ENCODE data around the gene RAB31. TPM values are rescaled to one million over a fixed set of nuclear protein-coding genes. Genes with fewer than 3 reads are reported as not detected.

Gene RAB31
- total RNA-seq, 1 experiment from 2014 or later: 118 TPM

GRCh38 chr18:9854801-9855676, 146.9 kb downstream of the RAB31 start:
- intact Hi-C loops (cut with micrococcal nuclease; ENCODE audit: unreplicated experiment) (no loop called here), in situ Hi-C loops (cut with HindIII; ENCODE audit: low pct_unique_long_range_greater_than_20kb, low sequenced_read_pairs) (no loop called here)
- Histone ChIP-seq H3K9me3 (ENCODE audit: control insufficient read depth, insufficient read depth, low read depth, low read length) (0 out of 2 replicates have a peak, but pooled peaks cover 3% of the 10 kb centered on the region), H3K4me3 (ENCODE audit: low read depth in 2 of 2, low read length in 2 of 2) (no peak overlapping the region), H3K4me1 (ENCODE audit: control insufficient read depth, insufficient read depth, low read length) (peaks cover 14% of the 10 kb centered on the region), H3K36me3 (ENCODE audit: control insufficient read depth, insufficient read depth, low read length) (no peaks in the 10 kb centered on the region; the same call in 1 of the 2 replicates), H3K27me3 (ENCODE audit: control insufficient read depth, insufficient read depth, low read length) (no peaks in the 10 kb centered on the region), H3K27ac (ENCODE audit: low read length) (peak overlapping the region; percentile 50)
- DNase-seq (ENCODE audit: low read depth, low spot score) (no peak), ATAC-seq (peak; percentile 46; the same call in 1 of the 2 replicates)
- POLR2A ChIA-PET: no interaction called here
- CTCF ChIA-PET: no interaction called here
- BruUV-seq (replicated peaks): no TSS peak
- TF ChIP-seq POLR2AphosphoS5 (IDR thresholded peaks at IDR 0.05; ENCODE audit: low read depth, low read length) (no peak), REST (IDR thresholded peaks at IDR 0.05; ENCODE audit: insufficient read depth in 1 of 2, low read depth in 2 of 2, low read length in 1 of 2) (no peak), TCF7L2 (IDR thresholded peaks at IDR 0.05; ENCODE audit: low read depth, low read length) (no peak), SIN3A (IDR thresholded peaks at IDR 0.05; ENCODE audit: borderline replicate concordance, insufficient read depth, low read depth, low read length) (no peak)
- TF ChIP-seq, protein P1, sequence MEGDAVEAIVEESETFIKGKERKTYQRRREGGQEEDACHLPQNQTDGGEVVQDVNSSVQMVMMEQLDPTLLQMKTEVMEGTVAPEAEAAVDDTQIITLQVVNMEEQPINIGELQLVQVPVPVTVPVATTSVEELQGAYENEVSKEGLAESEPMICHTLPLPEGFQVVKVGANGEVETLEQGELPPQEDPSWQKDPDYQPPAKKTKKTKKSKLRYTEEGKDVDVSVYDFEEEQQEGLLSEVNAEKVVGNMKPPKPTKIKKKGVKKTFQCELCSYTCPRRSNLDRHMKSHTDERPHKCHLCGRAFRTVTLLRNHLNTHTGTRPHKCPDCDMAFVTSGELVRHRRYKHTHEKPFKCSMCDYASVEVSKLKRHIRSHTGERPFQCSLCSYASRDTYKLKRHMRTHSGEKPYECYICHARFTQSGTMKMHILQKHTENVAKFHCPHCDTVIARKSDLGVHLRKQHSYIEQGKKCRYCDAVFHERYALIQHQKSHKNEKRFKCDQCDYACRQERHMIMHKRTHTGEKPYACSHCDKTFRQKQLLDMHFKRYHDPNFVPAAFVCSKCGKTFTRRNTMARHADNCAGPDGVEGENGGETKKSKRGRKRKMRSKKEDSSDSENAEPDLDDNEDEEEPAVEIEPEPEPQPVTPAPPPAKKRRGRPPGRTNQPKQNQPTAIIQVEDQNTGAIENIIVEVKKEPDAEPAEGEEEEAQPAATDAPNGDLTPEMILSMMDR (IDR thresholded peaks at IDR 0.05): no peak

DNA sequence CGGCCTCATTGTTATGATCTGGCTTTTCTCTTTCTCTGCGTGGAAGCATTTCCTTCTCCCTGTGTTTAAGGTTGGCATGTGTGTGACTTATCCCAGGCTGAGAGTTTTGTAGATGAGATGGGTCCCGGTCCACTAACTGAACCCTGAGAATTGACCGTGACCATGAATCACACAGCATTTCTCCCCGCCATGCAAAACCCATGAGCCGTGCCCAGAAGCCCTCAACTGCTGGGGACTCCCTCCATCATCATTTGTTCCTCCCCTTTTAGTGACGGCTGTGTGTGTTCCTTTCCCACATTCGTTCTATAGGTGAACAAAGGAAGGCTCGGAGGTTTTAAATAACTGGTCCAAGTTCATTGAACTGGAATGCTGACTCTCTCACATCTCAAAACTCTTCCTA, 147.6 kb downstream of the RAB31 start:
- Histone ChIP-seq H3K4me3 (ENCODE audit: low read depth in 2 of 2, low read length in 2 of 2) (no peak overlapping the region), H3K27ac (ENCODE audit: low read length) (peak overlapping the region; percentile 50; the same call in 1 of the 2 replicates), H3K4me1 (ENCODE audit: control insufficient read depth, insufficient read depth, low read length) (peaks cover 14% of the 10 kb centered on the region), H3K27me3 (ENCODE audit: control insufficient read depth, insufficient read depth, low read length) (no peaks in the 10 kb centered on the region), H3K36me3 (ENCODE audit: control insufficient read depth, insufficient read depth, low read length) (no peaks in the 10 kb centered on the region; the same call in 1 of the 2 replicates), H3K9me3 (ENCODE audit: control insufficient read depth, insufficient read depth, low read depth, low read length) (0 out of 2 replicates have a peak, but pooled peaks cover 3% of the 10 kb centered on the region)
- no TSS peak for BruUV-seq (replicated peaks)
- ChIA-PET POLR2A (no interaction called here), CTCF (no interaction called here)
- ATAC-seq (no peak), DNase-seq (ENCODE audit: low read depth, low spot score) (no peak)
- in situ Hi-C loops (cut with HindIII; ENCODE audit: low pct_unique_long_range_greater_than_20kb, low sequenced_read_pairs): no loop called here
- intact Hi-C loops (cut with micrococcal nuclease; ENCODE audit: unreplicated experiment): no loop called here
- no peak for TF ChIP-seq TCF7L2 (IDR thresholded peaks at IDR 0.05; ENCODE audit: low read depth, low read length)
- TF ChIP-seq, protein P1 (IDR thresholded peaks at IDR 0.05): no peak
- TF ChIP-seq SIN3A (IDR thresholded peaks at IDR 0.05; ENCODE audit: borderline replicate concordance, insufficient read depth, low read depth, low read length): no peak
- TF ChIP-seq REST (IDR thresholded peaks at IDR 0.05; ENCODE audit: insufficient read depth in 1 of 2, low read depth in 2 of 2, low read length in 1 of 2): no peak
- no peak for TF ChIP-seq POLR2AphosphoS5 (IDR thresholded peaks at IDR 0.05; ENCODE audit: low read depth, low read length)
